ENCODE data around the gene SYCE1L.

- TF ChIP-seq POLR2A (IDR thresholded peaks at IDR 0.05), result no peak
- TF ChIP-seq CTCF (IDR thresholded peaks at IDR 0.05), result no peak
Measured at GRCh38 chr16:77194295-77195231, 4.6 kb upstream of the SYCE1L start.
